Osteoblast (primary cell): Measurements from ENCODE around the gene DLG5. TPM values are rescaled to one million over a fixed set of nuclear protein-coding genes. Genes with fewer than 3 reads are reported as not detected.

Source experiments
- DNase-seq: peaks from one replicate; pipeline ENCODE4 v3.0.0; 2011; ENCODE audit warnings: low spot score, mixed read lengths; ENCODE audit not compliant: insufficient read length; ENCODE audit errors: missing footprints
- H2AFZ ChIP-seq: 2 replicates; pipeline ENCODE4 v1.6.0; 2011; ENCODE audit warnings: mild to moderate bottlenecking, low read length
- H3K27ac ChIP-seq: 2 replicates; pipeline ENCODE4 v1.5.1; 2011; ENCODE audit warnings: mild to moderate bottlenecking, low read depth, low read length, moderate library complexity
- H3K27me3 ChIP-seq: 2 replicates; pipeline ENCODE4 v1.6.0; 2012; ENCODE audit warnings: mild to moderate bottlenecking, control low read depth, inconsistent platforms, low read length, moderate library complexity; ENCODE audit not compliant: insufficient read depth
- H3K36me3 ChIP-seq: 2 replicates; pipeline ENCODE4 v1.5.1; 2011; ENCODE audit warnings: mild to moderate bottlenecking, low read length, control low read depth, moderate library complexity; ENCODE audit not compliant: insufficient read depth
- H3K4me1 ChIP-seq: 2 replicates; pipeline ENCODE4 v1.5.1; 2011; ENCODE audit warnings: mild to moderate bottlenecking, low read length, control low read depth, moderate library complexity; ENCODE audit not compliant: insufficient read depth
- H3K4me2 ChIP-seq: 2 replicates; pipeline ENCODE4 v1.6.0; 2011; ENCODE audit warnings: mild to moderate bottlenecking, low read length; ENCODE audit not compliant: insufficient read depth
- H3K4me3 ChIP-seq: fragments of 200-600 bp; sonication (generic); 3 replicates; pipeline ENCODE4 v1.5.1; 2012; ENCODE audit warnings: mild to moderate bottlenecking, low read length, inconsistent platforms; ENCODE audit not compliant: insufficient read depth
- H3K79me2 ChIP-seq: 2 replicates; pipeline ENCODE4 v1.6.0; 2012; ENCODE audit warnings: mild to moderate bottlenecking, low read length, control low read depth, inconsistent platforms; ENCODE audit not compliant: insufficient read depth
- H3K9me3 ChIP-seq: 2 replicates; pipeline ENCODE4 v1.5.1; 2011; ENCODE audit warnings: low read depth, low read length, control low read depth
- H4K20me1 ChIP-seq: 2 replicates; pipeline ENCODE4 v1.6.0; 2012; ENCODE audit warnings: mild to moderate bottlenecking, low read length, control low read depth; ENCODE audit not compliant: insufficient read depth
- total RNA-seq: library from RNA; depleted of rRNA; stranded (reverse); fragments of >200 nt; gene quantifications from 2 replicates; pipeline ENCODE4 v1.2.3, GENCODE V29; 2012
- TF ChIP-seq, protein P1 (sequence below): IDR thresholded peaks from 2 replicates; pipeline ENCODE4 v1.5.1; 2011; ENCODE audit warnings: mild to moderate bottlenecking, low read depth, low read length, moderate library complexity; ENCODE audit errors: extremely low read depth

The DLG5 gene
- total RNA-seq, 1 donor, result 51.4 TPM

DNA sequence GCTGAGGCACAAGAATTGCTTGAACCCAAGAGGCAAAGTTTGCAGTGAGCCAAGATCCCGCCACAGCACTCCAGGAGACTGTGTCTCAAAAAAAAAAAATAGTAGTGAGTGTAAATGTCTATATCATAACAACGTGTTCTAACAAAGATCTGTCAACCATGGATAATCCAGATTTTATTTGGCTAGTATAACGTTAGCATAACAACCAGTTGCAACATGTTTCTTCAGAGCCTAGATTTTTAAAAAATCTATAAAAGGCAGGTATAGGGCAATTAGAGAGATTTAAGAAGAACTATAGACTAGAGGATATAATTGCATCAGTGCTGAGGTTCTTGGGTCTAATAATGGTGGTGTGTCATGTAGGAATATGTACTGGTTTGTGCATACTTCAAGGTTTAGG is 30.5 kb downstream of the DLG5 start:
- H3K79me2 ChIP-seq, result peaks cover 82% of the 10 kb centered on the region
- no peak overlapping the region for H3K4me3 ChIP-seq
- H2AFZ ChIP-seq, result no peak overlapping the region
- TF ChIP-seq, protein P1, sequence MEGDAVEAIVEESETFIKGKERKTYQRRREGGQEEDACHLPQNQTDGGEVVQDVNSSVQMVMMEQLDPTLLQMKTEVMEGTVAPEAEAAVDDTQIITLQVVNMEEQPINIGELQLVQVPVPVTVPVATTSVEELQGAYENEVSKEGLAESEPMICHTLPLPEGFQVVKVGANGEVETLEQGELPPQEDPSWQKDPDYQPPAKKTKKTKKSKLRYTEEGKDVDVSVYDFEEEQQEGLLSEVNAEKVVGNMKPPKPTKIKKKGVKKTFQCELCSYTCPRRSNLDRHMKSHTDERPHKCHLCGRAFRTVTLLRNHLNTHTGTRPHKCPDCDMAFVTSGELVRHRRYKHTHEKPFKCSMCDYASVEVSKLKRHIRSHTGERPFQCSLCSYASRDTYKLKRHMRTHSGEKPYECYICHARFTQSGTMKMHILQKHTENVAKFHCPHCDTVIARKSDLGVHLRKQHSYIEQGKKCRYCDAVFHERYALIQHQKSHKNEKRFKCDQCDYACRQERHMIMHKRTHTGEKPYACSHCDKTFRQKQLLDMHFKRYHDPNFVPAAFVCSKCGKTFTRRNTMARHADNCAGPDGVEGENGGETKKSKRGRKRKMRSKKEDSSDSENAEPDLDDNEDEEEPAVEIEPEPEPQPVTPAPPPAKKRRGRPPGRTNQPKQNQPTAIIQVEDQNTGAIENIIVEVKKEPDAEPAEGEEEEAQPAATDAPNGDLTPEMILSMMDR, result no peak
- H3K4me1 ChIP-seq, result peaks cover 14% of the 10 kb centered on the region
- H3K36me3 ChIP-seq, result no peaks in the 10 kb centered on the region
- H3K4me2 ChIP-seq, result no peak overlapping the region
- H3K27me3 ChIP-seq, result no peaks in the 10 kb centered on the region
- H3K27ac ChIP-seq, result no peak overlapping the region
- no peak for DNase-seq
- H4K20me1 ChIP-seq, result peaks cover 74% of the 10 kb centered on the region
- no peaks in the 10 kb centered on the region for H3K9me3 ChIP-seq

DNA sequence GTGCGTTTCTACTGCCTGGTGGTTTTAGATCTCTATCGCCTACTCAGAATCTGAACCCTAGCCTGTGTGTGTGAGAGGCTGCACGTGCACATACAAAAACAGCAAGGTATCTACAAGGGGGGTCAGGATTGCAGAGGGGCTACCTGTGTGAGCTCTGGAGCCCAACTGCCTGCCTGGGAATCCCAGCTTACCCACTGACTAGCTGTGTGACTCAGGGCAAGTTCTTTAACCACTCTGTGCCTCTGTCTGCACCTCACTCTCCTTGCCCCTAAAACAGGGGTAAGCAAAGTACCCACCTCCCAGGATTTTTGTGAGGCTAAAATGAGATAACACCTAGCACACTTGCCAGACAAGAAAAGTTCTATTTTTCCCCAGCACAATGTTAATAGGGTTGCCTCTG is 32.5 kb downstream of the DLG5 start:
- Histone ChIP-seq H3K36me3 (no peaks in the 10 kb centered on the region), H2AFZ (no peak overlapping the region), H3K4me3 (no peak overlapping the region), H3K9me3 (no peaks in the 10 kb centered on the region), H3K79me2 (peaks cover 87% of the 10 kb centered on the region), H3K4me1 (peaks cover 4% of the 10 kb centered on the region), H3K27me3 (no peaks in the 10 kb centered on the region), H3K4me2 (no peak overlapping the region), H4K20me1 (peaks cover 81% of the 10 kb centered on the region), H3K27ac (no peak overlapping the region)
- DNase-seq, result no peak
- TF ChIP-seq, protein P1, result no peak

DNA sequence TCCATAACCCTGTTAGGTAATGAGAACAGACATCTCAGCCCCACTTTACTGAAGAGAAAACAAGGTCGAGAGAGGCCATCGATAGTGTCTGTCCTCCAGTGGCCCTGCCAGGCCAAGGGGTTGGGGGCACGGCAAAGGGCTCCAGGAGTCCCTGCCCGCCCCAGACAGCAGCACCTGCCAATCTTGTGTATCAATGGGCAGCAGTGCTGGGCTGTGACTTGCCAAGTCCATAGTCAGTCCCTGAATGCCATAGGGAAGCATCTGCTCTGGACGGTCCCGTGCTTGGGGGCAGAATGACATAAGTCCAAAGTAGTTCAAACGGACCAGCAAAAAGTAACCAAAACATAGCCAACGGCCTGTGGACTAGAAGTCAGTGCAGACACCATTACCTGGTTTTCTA is 33.2 kb downstream of the DLG5 start:
- Histone ChIP-seq H3K4me3 (no peak overlapping the region), H3K4me1 (peaks cover 2% of the 10 kb centered on the region), H3K4me2 (no peak overlapping the region), H3K9me3 (no peaks in the 10 kb centered on the region), H4K20me1 (peaks cover 80% of the 10 kb centered on the region), H3K27ac (no peak overlapping the region), H3K36me3 (no peaks in the 10 kb centered on the region), H2AFZ (no peak overlapping the region), H3K27me3 (no peaks in the 10 kb centered on the region), H3K79me2 (peaks cover 87% of the 10 kb centered on the region)
- TF ChIP-seq, protein P1, result no peak
- DNase-seq, result no peak

DNA sequence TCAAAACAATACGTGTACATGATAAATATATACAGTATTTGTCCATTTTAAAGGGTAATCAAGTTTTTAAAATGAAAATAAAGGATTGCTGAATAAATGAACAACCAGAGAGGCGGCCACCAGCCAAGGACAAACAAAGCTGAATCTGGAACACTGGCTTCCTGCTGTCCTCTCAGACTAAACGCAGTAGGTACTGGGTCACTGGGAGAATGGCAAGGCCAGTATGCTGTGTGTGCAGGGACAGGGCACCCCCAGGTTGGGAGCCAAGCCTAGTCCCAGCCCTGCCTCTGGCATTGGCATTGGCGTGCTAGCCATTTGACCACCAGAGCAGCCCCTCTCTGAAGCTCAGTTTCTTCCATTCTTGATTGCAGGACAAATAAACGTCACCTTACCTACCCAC is 33.8 kb downstream of the DLG5 start:
- H2AFZ ChIP-seq, result no peak overlapping the region
- H3K4me2 ChIP-seq, result no peak overlapping the region
- TF ChIP-seq, protein P1, result no peak
- no peaks in the 10 kb centered on the region for H3K27me3 ChIP-seq
- no peaks in the 10 kb centered on the region for H3K9me3 ChIP-seq
- no peak overlapping the region for H3K4me3 ChIP-seq
- H3K4me1 ChIP-seq, result peaks cover 8% of the 10 kb centered on the region
- H4K20me1 ChIP-seq, result peaks cover 80% of the 10 kb centered on the region
- H3K27ac ChIP-seq, result no peak overlapping the region
- no peaks in the 10 kb centered on the region for H3K36me3 ChIP-seq
- peaks cover 87% of the 10 kb centered on the region for H3K79me2 ChIP-seq
- DNase-seq, result no peak
